ENCODE data around the gene RND2.

GRCh38 chr17:43027091-43028032 is 2.3 kb downstream of the RND2 start:
- no peak for TF ChIP-seq CTCF (conservative IDR thresholded peaks at IDR 0.05 in 1 of 2, IDR thresholded peaks at IDR 0.05 in 1 of 2; ENCODE audit: extremely low read depth in 1 of 2, insufficient read depth in 1 of 2, low read depth in 1 of 2, low read length in 2 of 2)
- no peak for TF ChIP-seq EZH2 (IDR thresholded peaks at IDR 0.05; ENCODE audit: borderline replicate concordance, low read length)

Data from mammary epithelial cell (primary cell).